A549 treated with RU486 at 1 μM for 4 hours (cell line): ENCODE data around the gene OR12D2. TPM values are rescaled to one million over a fixed set of nuclear protein-coding genes. Genes with fewer than 3 reads are reported as not detected.

ENCODE experiments used
- total RNA-seq: library from RNA; stranded (reverse); fragments of 200-300 nt; extraction: Qiagen RNA extraction; gene quantifications from 5 replicates; pipeline ENCODE4 v1.2.3, GENCODE V29; 2022; ENCODE audit warnings: low read depth

The OR12D2 gene, protein sequence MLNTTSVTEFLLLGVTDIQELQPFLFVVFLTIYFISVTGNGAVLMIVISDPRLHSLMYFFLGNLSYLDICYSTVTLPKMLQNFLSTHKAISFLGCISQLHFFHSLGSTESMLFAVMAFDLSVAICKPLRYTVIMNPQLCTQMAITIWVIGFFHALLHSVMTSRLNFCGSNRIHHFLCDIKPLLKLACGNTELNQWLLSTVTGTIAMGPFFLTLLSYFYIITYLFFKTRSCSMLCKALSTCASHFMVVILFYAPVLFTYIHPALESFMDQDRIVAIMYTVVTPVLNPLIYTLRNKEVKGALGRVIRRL
- total RNA-seq = not detected in 5 replicates

GRCh38 chr6:29395331-29395730 lies at the start of gene OR12D2:
Gene OR12D2 (plus strand): TSS chr6:29395631. CDS start chr6:29396700, 1,069 bp downstream.

DNA sequence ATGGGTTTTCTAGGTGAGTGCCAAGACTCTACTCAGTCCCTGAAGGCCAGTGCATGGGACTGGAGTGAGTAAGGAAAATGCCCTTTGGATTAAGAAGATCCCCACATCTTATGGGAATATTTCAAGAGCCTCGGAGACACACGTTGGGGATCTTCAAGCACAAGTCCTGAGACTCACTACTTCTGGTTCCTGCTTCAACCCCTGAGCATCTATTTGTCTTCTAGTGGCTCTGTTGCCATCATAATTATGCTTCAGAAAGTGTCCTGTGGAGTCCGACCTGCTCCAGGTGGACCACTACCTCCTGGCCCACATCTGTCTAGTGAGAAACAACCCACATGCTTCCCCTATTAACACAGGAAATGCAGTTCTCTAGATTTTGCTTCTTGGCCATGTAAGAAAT lies 26.7 kb upstream of the OR12D2 start, which contains the start of gene OR5V1:
TSS of gene OR5V1 (minus strand) at position 101 of the 400 bp plus-strand sequence. CDS start 12,670 bp downstream, outside the sequence.

DNA sequence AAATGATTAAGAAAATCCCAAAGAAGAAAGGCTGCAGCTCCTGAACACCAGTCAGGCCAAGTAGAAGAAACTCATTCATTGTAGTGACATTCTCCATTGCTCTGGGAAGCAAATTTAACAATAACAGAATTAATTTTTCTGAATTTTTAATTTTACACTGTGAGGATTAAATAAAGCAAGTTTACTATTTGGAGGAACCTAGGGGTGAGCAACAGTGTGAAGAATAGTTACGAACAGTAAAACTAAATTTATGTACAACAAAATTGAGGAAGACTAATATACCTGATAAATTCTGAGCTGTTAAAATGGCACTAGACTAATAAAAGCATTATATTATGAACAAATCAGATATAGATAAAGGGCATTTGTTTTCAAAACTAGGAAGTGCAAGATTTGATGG lies 20.2 kb upstream of the OR12D2 start, which contains the start of gene OR12D3:
TSS of gene OR12D3 (minus strand) at position 101 of the 400 bp plus-strand sequence. CDS start at position 97, 4 bp downstream.

GRCh38 chr6:29414588-29414987 lies 19.2 kb downstream of the OR12D2 start, which contains the start of gene OR12D1:
Gene OR12D1 (plus strand): TSS chr6:29414928.

GRCh38 chr6:29439006-29439405 lies 43.6 kb downstream of the OR12D2 start, which contains the start of gene OR10C1:
Gene OR10C1 (plus strand): TSS chr6:29439306. CDS start chr6:29440016, 710 bp downstream.

Other genes starting within 250 kb of the OR12D2 start
- not detected in 5 replicates for gene OR2J2, start 224.7 kb upstream of the OR12D2 start, total RNA-seq
- gene OR14J1, start 93.9 kb upstream of the OR12D2 start, total RNA-seq = not detected in 5 replicates
- gene OR5V1, start 26.8 kb upstream of the OR12D2 start, total RNA-seq = not detected in 5 replicates
- not detected in 5 replicates for gene OR12D3, start 20.3 kb upstream of the OR12D2 start, total RNA-seq
- not detected in 5 replicates for gene OR12D1, start 19.3 kb downstream of the OR12D2 start, total RNA-seq
- gene OR10C1, start 43.7 kb downstream of the OR12D2 start, total RNA-seq = not detected in 5 replicates
- gene OR11A1, start 61.4 kb downstream of the OR12D2 start, total RNA-seq = not detected in 5 replicates
- gene OR2H1, start 61.5 kb downstream of the OR12D2 start, total RNA-seq = not detected in 5 replicates
- gene MAS1L, start 92.3 kb downstream of the OR12D2 start, total RNA-seq = not detected in 5 replicates
- gene UBD, start 164.1 kb downstream of the OR12D2 start, total RNA-seq = 0.38 to 0.73 TPM (median 0.47 TPM) in 5 replicates
- gene OR2H2, start 189.5 kb downstream of the OR12D2 start, total RNA-seq = not detected in 5 replicates
- 2.8 to 6.4 TPM (median 4.7 TPM) in 5 replicates for gene GABBR1, start 237.6 kb downstream of the OR12D2 start, total RNA-seq